Measurements from ENCODE around the gene FOXE3.

FOXE3 gene

GRCh38 chr1:47439017-47439818 is 23.1 kb downstream of the FOXE3 start:
- H3K4me2 ChIP-seq (ENCODE audit: low read length) = no peak overlapping the region
- H3K4me3 ChIP-seq (ENCODE audit: low read length) = no peak overlapping the region
- 0 out of 2 replicates have a peak, but pooled peaks cover 8% of the 10 kb centered on the region for H4K20me1 ChIP-seq (ENCODE audit: control insufficient read depth, insufficient read depth, low read depth, low read length)
- no peaks in the 10 kb centered on the region for H3K9me2 ChIP-seq (replicated peaks; ENCODE audit: control insufficient read depth, low read length)
- TF ChIP-seq CTCF (IDR thresholded peaks at IDR 0.05; ENCODE audit: low read depth, low read length, poor library complexity, severe bottlenecking) = no peak
- no peak for TF ChIP-seq EZH2phosphoT487 (IDR thresholded peaks at IDR 0.05; ENCODE audit: borderline replicate concordance, low read length)
- no peak overlapping the region for H3K27ac ChIP-seq (ENCODE audit: low read depth, low read length)
- peaks cover 11% of the 10 kb centered on the region for H3K4me1 ChIP-seq (ENCODE audit: control insufficient read depth, low read length)
- no peaks in the 10 kb centered on the region for H3K9me3 ChIP-seq (ENCODE audit: control insufficient read depth, insufficient read depth, low read length)
- H3K36me3 ChIP-seq (ENCODE audit: control insufficient read depth, low read length) = peaks cover 23% of the 10 kb centered on the region
- H3K79me2 ChIP-seq (ENCODE audit: control insufficient read depth, low read length) = peaks cover 30% of the 10 kb centered on the region
- H3K27me3 ChIP-seq (ENCODE audit: control insufficient read depth, low read length) = peaks cover 17% of the 10 kb centered on the region
- no peaks in the 10 kb centered on the region for H3F3A ChIP-seq (ENCODE audit: control insufficient read depth, insufficient read depth)

DNA sequence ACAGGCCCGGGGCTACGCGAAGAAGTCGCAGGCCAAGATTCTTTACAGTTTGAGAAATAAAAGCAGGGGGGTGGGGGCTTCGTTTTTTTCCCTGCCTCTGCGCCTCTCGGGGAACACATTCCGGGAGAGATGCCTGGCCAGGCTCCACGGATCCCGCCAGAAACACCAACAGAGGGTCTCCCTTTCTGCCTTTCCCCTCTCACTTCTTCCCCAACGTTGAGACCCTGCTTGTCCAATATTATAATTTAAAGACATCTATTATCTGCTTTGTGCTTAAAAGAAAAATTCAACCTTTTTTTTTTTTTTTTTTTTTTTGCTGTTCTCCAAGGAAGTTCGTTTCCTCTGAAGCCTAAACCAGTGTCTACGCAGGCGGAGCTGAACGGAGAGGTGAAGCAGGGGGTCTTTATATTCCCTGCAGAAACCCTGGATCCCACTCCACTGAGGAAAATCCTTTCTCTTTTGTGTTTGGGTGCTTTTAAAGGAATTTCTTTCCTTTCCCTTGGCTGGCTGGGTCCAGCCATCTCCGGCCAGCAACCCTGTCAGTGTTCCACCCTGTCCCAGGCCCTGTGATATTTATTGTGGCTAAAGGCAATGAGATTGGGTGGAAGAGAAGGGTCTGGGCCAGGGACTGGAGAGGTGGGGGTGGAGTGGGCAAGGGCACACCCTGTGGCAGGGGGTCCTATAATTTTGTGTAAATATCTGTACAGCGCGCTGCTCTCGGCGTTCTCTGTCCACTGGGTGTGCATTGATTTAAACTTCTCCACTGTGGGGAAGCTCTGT is 23.9 kb downstream of the FOXE3 start:
- H3K79me2 ChIP-seq (ENCODE audit: control insufficient read depth, low read length) = peaks cover 22% of the 10 kb centered on the region
- peaks cover 20% of the 10 kb centered on the region for H3K36me3 ChIP-seq (ENCODE audit: control insufficient read depth, low read length)
- H3K9me3 ChIP-seq (ENCODE audit: control insufficient read depth, insufficient read depth, low read length) = no peaks in the 10 kb centered on the region
- H3K4me2 ChIP-seq (ENCODE audit: low read length) = no peak overlapping the region
- peaks cover 9% of the 10 kb centered on the region for H3K4me1 ChIP-seq (ENCODE audit: control insufficient read depth, low read length)
- H3K27me3 ChIP-seq (ENCODE audit: control insufficient read depth, low read length) = peaks cover 18% of the 10 kb centered on the region
- TF ChIP-seq EZH2phosphoT487 (IDR thresholded peaks at IDR 0.05; ENCODE audit: borderline replicate concordance, low read length) = no peak
- TF ChIP-seq CTCF (IDR thresholded peaks at IDR 0.05; ENCODE audit: low read depth, low read length, poor library complexity, severe bottlenecking) = no peak
- no peak overlapping the region for H3K27ac ChIP-seq (ENCODE audit: low read depth, low read length)
- no peaks in the 10 kb centered on the region for H3K9me2 ChIP-seq (replicated peaks; ENCODE audit: control insufficient read depth, low read length)
- H4K20me1 ChIP-seq (ENCODE audit: control insufficient read depth, insufficient read depth, low read depth, low read length) = 0 out of 2 replicates have a peak, but pooled peaks cover 8% of the 10 kb centered on the region
- H3F3A ChIP-seq (ENCODE audit: control insufficient read depth, insufficient read depth) = no peaks in the 10 kb centered on the region
- no peak overlapping the region for H3K4me3 ChIP-seq (ENCODE audit: low read length)

DNA sequence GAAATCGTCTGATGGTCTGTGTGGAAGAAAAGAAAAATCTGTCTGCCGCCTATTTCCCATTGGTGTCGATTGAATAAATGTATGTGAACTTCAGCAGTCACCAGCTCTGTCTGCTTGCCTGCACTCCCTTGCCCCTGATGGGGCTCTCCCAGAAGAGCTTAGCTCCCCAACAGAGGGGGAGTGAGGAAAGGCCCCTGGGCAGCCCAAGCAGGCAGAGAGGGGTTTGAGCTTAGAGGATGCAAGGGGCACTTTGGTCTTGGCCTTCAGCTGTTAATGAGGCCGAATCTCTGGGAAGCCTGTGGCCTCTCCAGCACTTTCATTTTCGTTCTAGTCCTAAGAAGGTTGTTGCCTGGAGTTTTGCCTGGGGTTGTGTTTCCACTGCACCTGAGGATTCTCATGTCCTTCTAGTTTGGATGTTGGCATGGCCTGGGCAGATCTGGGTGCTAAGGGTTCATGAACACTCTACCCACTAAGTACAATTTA is 24.6 kb downstream of the FOXE3 start:
- TF ChIP-seq CTCF (IDR thresholded peaks at IDR 0.05; ENCODE audit: low read depth, low read length, poor library complexity, severe bottlenecking) (no peak), EZH2phosphoT487 (IDR thresholded peaks at IDR 0.05; ENCODE audit: borderline replicate concordance, low read length) (no peak)
- H3K79me2 ChIP-seq (ENCODE audit: control insufficient read depth, low read length) = peaks cover 16% of the 10 kb centered on the region
- H3K9me2 ChIP-seq (replicated peaks; ENCODE audit: control insufficient read depth, low read length) = no peaks in the 10 kb centered on the region
- no peaks in the 10 kb centered on the region for H3F3A ChIP-seq (ENCODE audit: control insufficient read depth, insufficient read depth)
- H3K4me1 ChIP-seq (ENCODE audit: control insufficient read depth, low read length) = peaks cover 7% of the 10 kb centered on the region
- H3K9me3 ChIP-seq (ENCODE audit: control insufficient read depth, insufficient read depth, low read length) = no peaks in the 10 kb centered on the region
- 0 out of 2 replicates have a peak, but pooled peaks cover 6% of the 10 kb centered on the region for H4K20me1 ChIP-seq (ENCODE audit: control insufficient read depth, insufficient read depth, low read depth, low read length)
- H3K36me3 ChIP-seq (ENCODE audit: control insufficient read depth, low read length) = peaks cover 14% of the 10 kb centered on the region
- no peak overlapping the region for H3K4me3 ChIP-seq (ENCODE audit: low read length)
- H3K4me2 ChIP-seq (ENCODE audit: low read length) = no peak overlapping the region
- H3K27me3 ChIP-seq (ENCODE audit: control insufficient read depth, low read length) = peaks cover 24% of the 10 kb centered on the region
- H3K27ac ChIP-seq (ENCODE audit: low read depth, low read length) = no peak overlapping the region
